K562 (cell line): ENCODE measurements around the gene GPR55.

Experiments
- E2F6 ChIP-seq, 2 experiments: IDR thresholded peaks; 2 replicates each; pipeline ENCODE4 v1.6.1; 2011; ENCODE audit warnings: borderline replicate concordance in 1 of 2, control low read depth in 1 of 2, low read depth in 1 of 2, low read length in 1 of 2, mild to moderate bottlenecking in 1 of 2, mixed read lengths in 1 of 2, moderate library complexity in 1 of 2; ENCODE audit not compliant: insufficient read depth in 1 of 2, insufficient read length in 1 of 2, poor library complexity in 1 of 2, severe bottlenecking in 1 of 2; ENCODE audit errors: extremely low read depth in 1 of 2
- JUN ChIP-seq, 2 experiments: sonication (generic) in 1 of 2; formaldehyde crosslinking in 1 of 2; IDR thresholded peaks; 2 replicates each; pipeline versions ENCODE4 v1.6.1 to v1.8.0; 2012 to 2022; ENCODE audit warnings: borderline replicate concordance in 2 of 2, mild to moderate bottlenecking in 2 of 2, improper control_type of control experiment in 1 of 2, low read depth in 1 of 2, low read length in 1 of 2, missing genetic modification reagents in 1 of 2
- NR1H2 ChIP-seq: sonication (generic); formaldehyde crosslinking; IDR thresholded peaks from 2 replicates; pipeline ENCODE4 v1.4.0; 2020; ENCODE audit warnings: mild to moderate bottlenecking, missing genetic modification reagents
- POLR2A ChIP-seq: fragments of 450-650 bp; conservative IDR thresholded peaks from 2 replicates; pipeline ENCODE4 v1.6.1; 2016
- SMAD4 ChIP-seq: fragments of 250-450 bp; sonication (Bioruptor Pico); conservative IDR thresholded peaks from 2 replicates; pipeline ENCODE4 v1.8.0; 2021; ENCODE audit warnings: inconsistent platforms, mild to moderate bottlenecking, moderate library complexity
- TCF7L2 ChIP-seq: fragments of 150-350 bp; IDR thresholded peaks from 2 replicates; pipeline ENCODE4 v1.6.1; 2016; ENCODE audit warnings: low read depth, mild to moderate bottlenecking, low read length, moderate library complexity
- ZBTB1 ChIP-seq: sonication (generic); formaldehyde crosslinking; IDR thresholded peaks from 2 replicates; pipeline ENCODE4 v1.8.1; 2023; ENCODE audit warnings: missing genetic modification reagents, low read depth, mild to moderate bottlenecking, borderline replicate concordance
- ZNF830 ChIP-seq: fragments of 250-450 bp; sonication (Bioruptor Pico); IDR thresholded peaks from 2 replicates; pipeline ENCODE4 v1.5.0; 2021; ENCODE audit warnings: mild to moderate bottlenecking
- TF ChIP-seq, protein P1 (sequence below), 3 experiments: fragments of 200-800 bp in 1 of 3; fragments of 250-450 bp in 1 of 3; fragments of 450-650 bp in 1 of 3; sonication (Bioruptor Pico) in 1 of 3; sonication (Bioruptor generic) in 1 of 3; formaldehyde crosslinking in 1 of 3; IDR thresholded peaks; 2 replicates each; pipeline versions ENCODE4 v1.6.1 to v1.8.0; 2016 to 2022; ENCODE audit warnings: mild to moderate bottlenecking in 2 of 3, missing genetic modification characterization in 2 of 3, missing compliant biosample characterization in 1 of 3, moderate library complexity in 1 of 3
- TF ChIP-seq, protein P2 (sequence below), 3 experiments: IDR thresholded peaks in 2 of 3; conservative IDR thresholded peaks in 1 of 3; 2 replicates each; pipeline ENCODE4 v1.5.1; 2011 to 2012; ENCODE audit warnings: low read length in 3 of 3, mild to moderate bottlenecking in 3 of 3, control low read depth in 2 of 3, improper control_type of control experiment in 1 of 3, inconsistent platforms in 1 of 3, low read depth in 1 of 3, mixed read lengths in 1 of 3, moderate library complexity in 1 of 3; ENCODE audit not compliant: insufficient read depth in 2 of 3

- TF ChIP-seq, protein P1, sequence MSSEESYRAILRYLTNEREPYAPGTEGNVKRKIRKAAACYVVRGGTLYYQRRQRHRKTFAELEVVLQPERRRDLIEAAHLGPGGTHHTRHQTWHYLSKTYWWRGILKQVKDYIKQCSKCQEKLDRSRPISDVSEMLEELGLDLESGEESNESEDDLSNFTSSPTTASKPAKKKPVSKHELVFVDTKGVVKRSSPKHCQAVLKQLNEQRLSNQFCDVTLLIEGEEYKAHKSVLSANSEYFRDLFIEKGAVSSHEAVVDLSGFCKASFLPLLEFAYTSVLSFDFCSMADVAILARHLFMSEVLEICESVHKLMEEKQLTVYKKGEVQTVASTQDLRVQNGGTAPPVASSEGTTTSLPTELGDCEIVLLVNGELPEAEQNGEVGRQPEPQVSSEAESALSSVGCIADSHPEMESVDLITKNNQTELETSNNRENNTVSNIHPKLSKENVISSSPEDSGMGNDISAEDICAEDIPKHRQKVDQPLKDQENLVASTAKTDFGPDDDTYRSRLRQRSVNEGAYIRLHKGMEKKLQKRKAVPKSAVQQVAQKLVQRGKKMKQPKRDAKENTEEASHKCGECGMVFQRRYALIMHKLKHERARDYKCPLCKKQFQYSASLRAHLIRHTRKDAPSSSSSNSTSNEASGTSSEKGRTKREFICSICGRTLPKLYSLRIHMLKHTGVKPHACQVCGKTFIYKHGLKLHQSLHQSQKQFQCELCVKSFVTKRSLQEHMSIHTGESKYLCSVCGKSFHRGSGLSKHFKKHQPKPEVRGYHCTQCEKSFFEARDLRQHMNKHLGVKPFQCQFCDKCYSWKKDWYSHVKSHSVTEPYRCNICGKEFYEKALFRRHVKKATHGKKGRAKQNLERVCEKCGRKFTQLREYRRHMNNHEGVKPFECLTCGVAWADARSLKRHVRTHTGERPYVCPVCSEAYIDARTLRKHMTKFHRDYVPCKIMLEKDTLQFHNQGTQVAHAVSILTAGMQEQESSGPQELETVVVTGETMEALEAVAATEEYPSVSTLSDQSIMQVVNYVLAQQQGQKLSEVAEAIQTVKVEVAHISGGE (CRISPR knock-in tag; IDR thresholded peaks at IDR 0.05) = no peak
- TF ChIP-seq E2F6 (IDR thresholded peaks at IDR 0.05; ENCODE audit: borderline replicate concordance in 1 of 2, extremely low read depth in 1 of 2, insufficient read depth in 1 of 2, insufficient read length in 1 of 2, low read depth in 1 of 2, low read length in 1 of 2, poor library complexity in 1 of 2, severe bottlenecking in 1 of 2) (no peak), SMAD4 (CRISPR knock-in tag) (no peak), JUN (IDR thresholded peaks at IDR 0.05; ENCODE audit: borderline replicate concordance, low read depth, low read length) (no peak), JUN (CRISPR knock-in tag; IDR thresholded peaks at IDR 0.05; ENCODE audit: borderline replicate concordance) (no peak), TCF7L2 (no peak), POLR2A (no peak), ZBTB1 (CRISPR knock-in tag) (no peak), ZNF830 (CRISPR knock-in tag) (no peak), NR1H2 (CRISPR knock-in tag) (no peak)
- TF ChIP-seq, protein P2, sequence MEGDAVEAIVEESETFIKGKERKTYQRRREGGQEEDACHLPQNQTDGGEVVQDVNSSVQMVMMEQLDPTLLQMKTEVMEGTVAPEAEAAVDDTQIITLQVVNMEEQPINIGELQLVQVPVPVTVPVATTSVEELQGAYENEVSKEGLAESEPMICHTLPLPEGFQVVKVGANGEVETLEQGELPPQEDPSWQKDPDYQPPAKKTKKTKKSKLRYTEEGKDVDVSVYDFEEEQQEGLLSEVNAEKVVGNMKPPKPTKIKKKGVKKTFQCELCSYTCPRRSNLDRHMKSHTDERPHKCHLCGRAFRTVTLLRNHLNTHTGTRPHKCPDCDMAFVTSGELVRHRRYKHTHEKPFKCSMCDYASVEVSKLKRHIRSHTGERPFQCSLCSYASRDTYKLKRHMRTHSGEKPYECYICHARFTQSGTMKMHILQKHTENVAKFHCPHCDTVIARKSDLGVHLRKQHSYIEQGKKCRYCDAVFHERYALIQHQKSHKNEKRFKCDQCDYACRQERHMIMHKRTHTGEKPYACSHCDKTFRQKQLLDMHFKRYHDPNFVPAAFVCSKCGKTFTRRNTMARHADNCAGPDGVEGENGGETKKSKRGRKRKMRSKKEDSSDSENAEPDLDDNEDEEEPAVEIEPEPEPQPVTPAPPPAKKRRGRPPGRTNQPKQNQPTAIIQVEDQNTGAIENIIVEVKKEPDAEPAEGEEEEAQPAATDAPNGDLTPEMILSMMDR (IDR thresholded peaks at IDR 0.05 in 2 of 3, conservative IDR thresholded peaks at IDR 0.05 in 1 of 3; ENCODE audit: insufficient read depth in 2 of 3, low read depth in 1 of 3, low read length in 3 of 3) = no peak
These were observed 36.1 kb downstream of the GPR55 start for GRCh38 chr2:230888824-230889400.
